Brain microvascular endothelial cell (primary cell): Measurements from ENCODE around the gene GOSR2.

Experiments used
- DNase-seq: peaks from one replicate; pipeline ENCODE4 v3.0.0-alpha.2; 2020
- H3K27ac ChIP-seq: fragments of 250-450 bp; sonication (Bioruptor Pico); 2 replicates; pipeline ENCODE4 v1.5.1; 2020; ENCODE audit warnings: mild to moderate bottlenecking, moderate library complexity
- H3K27me3 ChIP-seq: fragments of 250-450 bp; sonication (Bioruptor Pico); replicated peaks from 2 replicates; pipeline ENCODE4 v1.5.1; 2020; ENCODE audit warnings: mild to moderate bottlenecking
- H3K36me3 ChIP-seq: fragments of 250-450 bp; sonication (Bioruptor Pico); replicated peaks from 2 replicates; pipeline ENCODE4 v1.5.1; 2020; ENCODE audit warnings: mild to moderate bottlenecking
- H3K4me3 ChIP-seq: 2 replicates; pipeline ENCODE4 v1.5.1; 2011; ENCODE audit warnings: low read depth, mild to moderate bottlenecking, control low read depth, low read length, moderate library complexity
- CTCF ChIP-seq: IDR thresholded peaks from 2 replicates; pipeline ENCODE4 v1.5.1; 2011; ENCODE audit warnings: low read depth, mild to moderate bottlenecking, moderate library complexity, low read length, control low read depth, inconsistent platforms; ENCODE audit errors: missing control alignments
- in situ Hi-C: cut with HindIII; loops from 2 replicates; pipeline ENCODE4 v1.10.0; 2017; ENCODE audit warnings: low sequenced_read_pairs, low pct_ligation_motif_present

GOSR2 gene

DNA sequence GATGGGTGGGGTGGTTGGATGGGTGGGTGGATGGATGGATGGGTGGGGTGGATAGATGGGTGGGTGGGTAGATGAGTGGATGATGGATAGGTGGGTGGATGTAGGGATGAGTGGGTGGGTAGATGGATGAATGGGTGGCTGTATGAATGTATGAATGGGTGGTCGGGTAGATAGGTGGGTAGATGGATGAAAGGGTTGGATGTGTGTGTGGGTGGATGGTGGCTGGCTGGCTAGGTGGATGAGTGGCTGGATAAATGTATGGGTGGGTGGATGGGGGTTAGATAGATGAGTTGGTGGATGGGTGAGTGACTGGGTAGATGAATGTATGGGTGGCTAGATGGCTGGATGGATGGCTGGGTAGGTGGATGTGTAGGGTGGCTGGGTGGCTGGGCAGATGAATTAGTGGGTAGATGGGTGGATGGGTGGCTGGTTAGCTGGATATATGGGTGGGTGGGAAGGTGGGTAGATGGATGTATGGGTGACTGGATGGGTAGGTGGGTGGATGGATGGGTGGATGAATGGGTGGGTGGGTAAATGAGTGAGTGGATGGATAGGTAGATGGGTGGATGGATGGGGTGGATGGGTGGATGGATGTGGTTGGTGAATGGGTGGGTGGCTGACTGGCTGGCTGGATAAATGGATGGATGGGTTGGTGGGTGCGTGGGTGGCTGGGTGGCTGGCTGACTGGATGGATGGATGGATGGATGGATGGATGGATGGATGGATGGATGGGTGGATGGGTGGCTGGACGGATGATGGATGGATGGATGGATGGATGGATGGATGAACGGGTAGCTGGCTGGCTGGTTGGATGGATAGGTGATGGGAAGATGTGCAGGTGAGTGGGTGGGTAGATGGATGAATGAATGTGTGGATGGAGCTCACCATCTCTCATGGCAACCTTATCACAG is 18.9 kb upstream of the GOSR2 start:
- in situ Hi-C loops, result no loop called here
- no peak overlapping the region for H3K4me3 ChIP-seq
- DNase-seq, result no peak
- TF ChIP-seq CTCF, result no peak
- no peak overlapping the region for H3K27ac ChIP-seq
- no peaks in the 10 kb centered on the region for H3K36me3 ChIP-seq
- H3K27me3 ChIP-seq, result no peaks in the 10 kb centered on the region

DNA sequence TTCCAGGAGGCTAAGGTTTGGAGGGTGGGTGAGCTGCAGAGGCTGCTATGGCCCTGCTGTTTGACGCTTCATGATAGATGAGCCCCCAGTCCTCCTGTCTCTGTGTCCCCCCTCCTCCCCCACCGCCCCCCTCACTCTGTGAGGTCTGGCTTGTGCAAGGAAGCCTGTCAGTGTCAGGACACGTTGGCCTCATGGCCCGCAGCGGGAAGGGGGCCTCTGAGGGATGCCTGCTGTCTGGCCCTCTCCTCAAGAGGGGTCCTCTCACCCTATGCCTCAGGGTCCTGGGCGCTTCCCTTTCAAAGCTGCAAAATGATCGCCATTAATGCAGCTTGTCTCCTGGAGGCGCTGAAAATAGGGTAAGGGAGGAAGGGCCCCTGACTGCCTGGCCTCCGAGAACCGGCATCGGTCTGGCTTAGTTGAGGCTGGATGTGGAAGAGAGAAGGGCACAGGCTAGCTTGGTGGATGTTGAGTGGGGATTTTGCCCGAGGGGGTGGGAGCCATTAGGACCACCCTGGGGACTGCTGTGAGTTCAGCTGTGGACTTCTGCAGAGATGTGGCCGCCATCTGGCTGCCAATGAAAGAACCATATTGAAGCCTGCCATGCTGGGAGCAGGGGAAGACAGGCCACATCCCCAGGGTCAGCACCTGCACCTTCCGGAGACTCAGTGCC is 14.8 kb upstream of the GOSR2 start:
- in situ Hi-C loops, result no loop called here
- no peak for TF ChIP-seq CTCF
- DNase-seq, result no peak
- Histone ChIP-seq H3K4me3 (no peak overlapping the region), H3K27ac (no peak overlapping the region), H3K27me3 (peaks cover 9% of the 10 kb centered on the region), H3K36me3 (no peaks in the 10 kb centered on the region)

GRCh38 chr17:46910179-46910927 is 12.6 kb upstream of the GOSR2 start:
- H3K27ac ChIP-seq, result no peak overlapping the region
- DNase-seq, result no peak
- H3K36me3 ChIP-seq, result no peaks in the 10 kb centered on the region
- in situ Hi-C loops, result no loop called here
- no peak for TF ChIP-seq CTCF
- peaks cover 9% of the 10 kb centered on the region for H3K27me3 ChIP-seq
- no peak overlapping the region for H3K4me3 ChIP-seq

DNA sequence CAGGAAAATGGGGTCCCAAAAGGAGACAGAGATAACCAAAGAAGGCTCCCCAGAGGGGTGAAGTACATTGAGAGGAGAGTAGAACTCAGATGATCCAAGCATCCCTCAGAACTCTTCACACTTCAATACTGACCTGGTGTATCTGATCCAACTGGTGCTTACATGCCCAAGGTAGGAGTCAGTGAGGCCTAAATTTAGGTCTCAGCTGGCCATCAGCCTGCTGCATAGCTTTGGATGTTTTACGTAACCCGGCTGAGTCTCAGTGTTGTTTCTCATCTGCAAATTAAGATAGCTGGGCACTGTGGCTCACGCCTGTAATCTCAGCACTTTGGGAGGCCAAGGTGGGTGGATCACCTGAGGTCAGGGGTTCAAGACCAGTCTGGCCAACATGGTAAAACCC is 11.6 kb upstream of the GOSR2 start:
- Histone ChIP-seq H3K4me3 (no peak overlapping the region), H3K27me3 (peaks cover 9% of the 10 kb centered on the region), H3K36me3 (no peaks in the 10 kb centered on the region), H3K27ac (no peak overlapping the region)
- in situ Hi-C loops, result no loop called here
- DNase-seq, result no peak
- no peak for TF ChIP-seq CTCF

DNA sequence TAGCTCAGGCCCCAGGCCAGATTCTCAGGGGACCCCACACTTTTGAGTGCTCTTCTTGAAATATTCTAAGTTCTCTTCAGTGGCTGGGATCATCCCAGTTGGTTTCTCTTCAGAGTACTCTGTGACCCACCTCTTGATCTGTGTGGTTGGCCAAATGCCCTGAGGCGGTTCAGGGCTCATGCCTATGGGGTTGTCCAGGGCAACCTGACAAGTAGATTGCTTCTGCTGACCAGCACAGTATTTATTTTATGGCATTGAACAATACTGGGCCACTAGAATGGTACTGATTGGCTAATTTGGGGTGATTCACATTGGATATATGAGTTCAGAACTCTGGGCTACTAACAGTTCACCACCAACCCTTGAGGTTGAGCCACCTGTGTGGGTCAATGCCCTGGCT is 7.4 kb upstream of the GOSR2 start:
- Histone ChIP-seq H3K4me3 (no peak overlapping the region), H3K27ac (no peak overlapping the region), H3K36me3 (no peaks in the 10 kb centered on the region), H3K27me3 (peaks cover 3% of the 10 kb centered on the region)
- TF ChIP-seq CTCF, result no peak
- DNase-seq, result no peak
- in situ Hi-C loops, result no loop called here
